CD4-positive, alpha-beta T cell (primary cell): ENCODE results near the gene ATXN7L3. TPM values are rescaled to one million over a fixed set of nuclear protein-coding genes. Genes with fewer than 3 reads are reported as not detected.

ENCODE experiments used
- ATAC-seq: fragments of 200-7000 bp; cut with Tn5 transposase; one replicate; pipeline ENCODE4 v1.10.0; 2022; ENCODE audit warnings: mild to moderate bottlenecking; ENCODE audit not compliant: poor library complexity
- CTCF ChIA-PET: fragments of 350-600 bp; sonication (Branson Sonifier 250); formaldehyde crosslinking; loops from one replicate; lab custom pipeline; 2021; ENCODE audit warnings: antibody characterized with exemption, inconsistent platforms; lab: Charles Lee
- POLR2A ChIA-PET: fragments of 350-600 bp; sonication (Branson Sonifier 250); formaldehyde crosslinking; loops from one replicate; lab custom pipeline; 2021; ENCODE audit warnings: antibody characterized with exemption, inconsistent platforms; lab: Charles Lee
- DNase-seq, 14 experiments: peaks; one replicate each; pipeline ENCODE4 v3.0.0-alpha.2; 2013 to 2020; ENCODE audit warnings: mixed read lengths in 2 of 14
- H3K27ac ChIP-seq, 2 donors: one replicate each; pipeline versions ENCODE4 v1.5.1 to v1.7.0; 2013; ENCODE audit warnings: low read length in 2 of 2, low read depth in 1 of 2, mild to moderate bottlenecking in 1 of 2
- H3K27me3 ChIP-seq, 2 experiments: 1 replicate in 1 of 2; 2 replicates in 1 of 2; pipeline versions ENCODE4 v1.6.1 to v1.7.0; 2013; ENCODE audit warnings: low read length in 2 of 2, control low read depth in 1 of 2, mild to moderate bottlenecking in 1 of 2, moderate library complexity in 1 of 2; ENCODE audit not compliant: insufficient read depth in 2 of 2, control insufficient read depth in 1 of 2
- H3K36me3 ChIP-seq: one replicate; pipeline ENCODE4 v1.6.1; 2013; ENCODE audit warnings: low read length, control low read depth; ENCODE audit not compliant: insufficient read depth
- H3K4me1 ChIP-seq: one replicate; pipeline ENCODE4 v1.6.1; 2013; ENCODE audit warnings: low read length, control low read depth; ENCODE audit not compliant: insufficient read depth
- H3K4me3 ChIP-seq: one replicate; pipeline ENCODE4 v1.5.1; 2013; ENCODE audit warnings: mild to moderate bottlenecking, low read length, moderate library complexity
- H3K9me3 ChIP-seq, 2 experiments: 1 replicate in 1 of 2; 2 replicates in 1 of 2; pipeline versions ENCODE4 v1.6.1 to v1.7.0; 2013; ENCODE audit warnings: low read length in 2 of 2, mild to moderate bottlenecking in 2 of 2, control low read depth in 1 of 2, moderate library complexity in 1 of 2; ENCODE audit not compliant: control insufficient read depth in 1 of 2, insufficient read depth in 1 of 2
- H3K27ac Mint-ChIP-seq: one replicate; pipeline ENCODE4 v1.8.0; 2020; ENCODE audit warnings: mixed read lengths
- H3K27me3 Mint-ChIP-seq: one replicate; pipeline ENCODE4 v1.8.0; 2021; ENCODE audit warnings: mixed read lengths
- H3K36me3 Mint-ChIP-seq: one replicate; pipeline ENCODE4 v1.8.0; 2021; ENCODE audit warnings: low read depth, mixed read lengths
- H3K4me1 Mint-ChIP-seq: one replicate; pipeline ENCODE4 v1.8.0; 2021; ENCODE audit warnings: low read depth, mixed read lengths
- H3K4me3 Mint-ChIP-seq: one replicate; pipeline ENCODE4 v1.8.0; 2020; ENCODE audit warnings: mild to moderate bottlenecking, mixed read lengths
- H3K9me3 Mint-ChIP-seq: one replicate; pipeline ENCODE4 v1.8.0; 2020; ENCODE audit warnings: mixed read lengths
- intact Hi-C, 2 experiments: fragments of 100-400 bp; cut with DNase I in 1 of 2; cut with micrococcal nuclease in 1 of 2; formaldehyde crosslinking; loops; one replicate each; pipeline versions ENCODE4 v1.15.1 to v1.9.0; 2023 to 2025; cut with DNase I, micrococcal nuclease
- total RNA-seq, 174 experiments: library from RNA in 2 of 174; stranded (reverse) in 2 of 174; gene quantifications; one replicate each; pipeline ENCODE4 v1.2.3 and lab custom pipeline; 2021 to 2026
- TF ChIP-seq, protein P1 (sequence below): fragments of 200-600 bp; IDR thresholded peaks from one replicate; pipeline ENCODE4 v1.8.0; 2022; ENCODE audit warnings: antibody characterized with exemption, mild to moderate bottlenecking

Gene ATXN7L3
- total RNA-seq, 2 experiments from 2014 or later = 85.2 to 99.2 TPM

DNA sequence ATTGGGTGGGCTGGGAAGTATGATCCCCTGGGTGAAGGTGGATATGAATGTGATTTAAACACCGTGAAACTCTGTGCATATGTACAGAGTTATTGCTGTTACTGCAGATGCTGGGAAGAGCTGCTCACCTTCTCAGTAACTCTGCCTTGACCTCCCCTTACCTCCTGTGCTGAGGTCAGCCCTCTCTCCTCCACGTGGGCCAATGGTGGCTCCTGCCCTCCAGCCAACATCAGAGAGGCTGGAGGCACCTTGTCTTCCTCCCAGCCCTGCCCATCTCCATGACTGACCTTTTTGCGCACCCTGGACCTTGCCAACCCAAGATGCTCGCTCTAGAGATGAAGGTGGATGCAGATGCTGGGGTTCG lies 29.6 kb downstream of the ATXN7L3 start:
- ATAC-seq = no peak
- POLR2A ChIA-PET = no interaction called here
- H3K27ac Mint-ChIP-seq = no peak overlapping the region

DNA sequence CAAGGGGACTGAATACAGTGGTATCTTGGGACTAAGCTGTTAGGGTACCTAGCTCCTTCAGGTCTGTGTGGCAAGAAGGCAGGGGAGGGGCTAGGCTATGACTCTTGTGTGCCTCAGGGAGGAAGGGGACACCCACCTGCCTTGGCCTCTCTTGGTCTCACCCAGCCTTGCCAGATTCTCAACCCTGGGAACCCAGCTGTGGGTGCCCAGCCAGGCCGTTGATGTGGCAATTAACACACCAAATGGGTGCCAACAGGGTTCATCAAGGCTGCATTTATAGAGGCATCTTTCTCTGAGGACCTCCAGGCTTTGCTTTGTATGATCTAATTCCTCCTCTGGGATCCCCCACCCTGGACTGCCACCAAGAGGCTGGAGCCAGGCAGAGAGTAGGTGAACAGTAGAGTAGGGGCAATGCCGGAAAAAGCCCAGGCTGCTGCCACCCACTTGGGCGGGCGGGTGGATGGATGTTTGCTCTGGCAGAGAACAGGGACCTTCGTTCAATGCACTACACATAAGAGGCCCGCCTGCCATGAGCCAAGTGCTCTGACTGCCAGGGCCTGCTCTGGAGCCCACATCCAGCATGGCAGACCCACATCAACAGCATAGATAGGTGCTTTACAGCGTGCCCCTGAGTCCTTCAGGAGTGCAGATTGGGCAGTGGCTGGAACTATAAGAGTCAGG lies 32.4 kb downstream of the ATXN7L3 start:
- intact Hi-C loops = no loop called here

More for the DNA sequence above, 29.6 kb downstream of the ATXN7L3 start:
- intact Hi-C loops = no loop called here
- H3K27me3 ChIP-seq = no peaks in the 10 kb centered on the region
- Mint-ChIP-seq H3K9me3 (no peaks in the 10 kb centered on the region), H3K4me1 (peaks cover 10% of the 10 kb centered on the region), H3K27me3 (no peaks in the 10 kb centered on the region), H3K36me3 (no peaks in the 10 kb centered on the region), H3K4me3 (no peak overlapping the region)
- H3K4me1 ChIP-seq = peaks cover 7% of the 10 kb centered on the region
- no peak overlapping the region for H3K27ac ChIP-seq
- no peaks in the 10 kb centered on the region for H3K9me3 ChIP-seq
- TF ChIP-seq, protein P1, sequence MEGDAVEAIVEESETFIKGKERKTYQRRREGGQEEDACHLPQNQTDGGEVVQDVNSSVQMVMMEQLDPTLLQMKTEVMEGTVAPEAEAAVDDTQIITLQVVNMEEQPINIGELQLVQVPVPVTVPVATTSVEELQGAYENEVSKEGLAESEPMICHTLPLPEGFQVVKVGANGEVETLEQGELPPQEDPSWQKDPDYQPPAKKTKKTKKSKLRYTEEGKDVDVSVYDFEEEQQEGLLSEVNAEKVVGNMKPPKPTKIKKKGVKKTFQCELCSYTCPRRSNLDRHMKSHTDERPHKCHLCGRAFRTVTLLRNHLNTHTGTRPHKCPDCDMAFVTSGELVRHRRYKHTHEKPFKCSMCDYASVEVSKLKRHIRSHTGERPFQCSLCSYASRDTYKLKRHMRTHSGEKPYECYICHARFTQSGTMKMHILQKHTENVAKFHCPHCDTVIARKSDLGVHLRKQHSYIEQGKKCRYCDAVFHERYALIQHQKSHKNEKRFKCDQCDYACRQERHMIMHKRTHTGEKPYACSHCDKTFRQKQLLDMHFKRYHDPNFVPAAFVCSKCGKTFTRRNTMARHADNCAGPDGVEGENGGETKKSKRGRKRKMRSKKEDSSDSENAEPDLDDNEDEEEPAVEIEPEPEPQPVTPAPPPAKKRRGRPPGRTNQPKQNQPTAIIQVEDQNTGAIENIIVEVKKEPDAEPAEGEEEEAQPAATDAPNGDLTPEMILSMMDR = no peak
- DNase-seq = no peak
- H3K4me3 ChIP-seq = no peak overlapping the region
- H3K36me3 ChIP-seq = no peaks in the 10 kb centered on the region
- CTCF ChIA-PET = no interaction called here

DNA sequence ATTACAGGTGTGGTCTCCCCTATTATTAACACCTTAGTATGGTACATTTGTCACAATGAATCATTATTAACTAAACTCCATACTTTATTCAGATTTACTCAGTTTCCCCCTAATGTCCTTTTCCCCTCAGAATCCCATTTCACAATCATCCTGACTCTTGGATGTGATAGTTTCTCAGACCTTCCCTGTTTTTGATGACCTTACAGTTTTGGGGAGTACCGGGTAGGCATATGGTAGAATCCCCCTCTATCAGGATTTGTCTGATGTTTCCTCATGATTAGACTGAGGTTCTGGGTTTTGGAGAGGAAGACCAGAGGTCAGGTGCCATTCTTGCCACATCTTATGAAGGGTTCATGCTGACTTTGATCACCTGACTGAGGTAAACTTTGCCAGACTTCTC lies 35.2 kb downstream of the ATXN7L3 start:
- POLR2A ChIA-PET = no interaction called here
- no peaks in the 10 kb centered on the region for H3K27me3 ChIP-seq
- no peaks in the 10 kb centered on the region for H3K36me3 ChIP-seq
- H3K36me3 Mint-ChIP-seq = no peaks in the 10 kb centered on the region
- H3K27me3 Mint-ChIP-seq = no peaks in the 10 kb centered on the region
- TF ChIP-seq, protein P1 = no peak
- no peaks in the 10 kb centered on the region for H3K9me3 ChIP-seq
- no peaks in the 10 kb centered on the region for H3K9me3 Mint-ChIP-seq
- no peak overlapping the region for H3K4me3 Mint-ChIP-seq
- H3K4me3 ChIP-seq = no peak overlapping the region
- peaks cover 11% of the 10 kb centered on the region for H3K4me1 ChIP-seq
- no peak overlapping the region for H3K27ac ChIP-seq
- ATAC-seq (no peak), DNase-seq (no peak)
- H3K4me1 Mint-ChIP-seq = peaks cover 14% of the 10 kb centered on the region
- intact Hi-C loops = no loop called here
- CTCF ChIA-PET = no interaction called here
- H3K27ac Mint-ChIP-seq = no peak overlapping the region

More for the DNA sequence above, 32.4 kb downstream of the ATXN7L3 start:
- Mint-ChIP-seq H3K4me1 (peaks cover 10% of the 10 kb centered on the region), H3K27me3 (no peaks in the 10 kb centered on the region), H3K36me3 (no peaks in the 10 kb centered on the region), H3K27ac (no peak overlapping the region), H3K4me3 (no peak overlapping the region), H3K9me3 (no peaks in the 10 kb centered on the region)
- Histone ChIP-seq H3K4me3 (no peak overlapping the region), H3K9me3 (no peaks in the 10 kb centered on the region), H3K4me1 (peaks cover 7% of the 10 kb centered on the region), H3K36me3 (no peaks in the 10 kb centered on the region), H3K27ac (no peak overlapping the region), H3K27me3 (no peaks in the 10 kb centered on the region)
- CTCF ChIA-PET = interaction anchor here (0.9 kb wide), 1 partner anchor 223 kb away, joined by 3 read pairs; no protein-coding TSS in a partner anchor
- DNase-seq (no peak), ATAC-seq (no peak)
- TF ChIP-seq, protein P1 = no peak
- POLR2A ChIA-PET = interaction anchor here (0.6 to 1.6 kb wide), 4 partner anchors 19 to 103 kb away, joined by 5 to 17 read pairs (median 10); partner anchors contain the start of genes HDAC5 and TMUB2
